Transverse colon (tissue), 4 donors: ENCODE results near the gene CHRD.

ENCODE experiments used
- CTCF ChIP-seq, 5 experiments: fragments of 200-600 bp in 3 of 5; fragments of 450-650 bp in 2 of 5; sonication (generic) in 3 of 5; IDR thresholded peaks; 1 replicate in 2 of 5; 2 replicates in 3 of 5; pipeline ENCODE4 v1.5.1; 2016 to 2017; ENCODE audit warnings: antibody characterized with exemption in 5 of 5, inconsistent platforms in 3 of 5, mild to moderate bottlenecking in 2 of 5, moderate library complexity in 1 of 5
- POLR2A ChIP-seq: fragments of 450-650 bp; IDR thresholded peaks from one replicate; pipeline ENCODE4 v1.6.1; 2016; ENCODE audit warnings: antibody characterized with exemption, mild to moderate bottlenecking, moderate library complexity
- POLR2AphosphoS5 ChIP-seq, 3 donors: sonication (generic); formaldehyde crosslinking; IDR thresholded peaks; one replicate each; pipeline ENCODE4 v1.6.1; 2016; ENCODE audit warnings: antibody characterized with exemption in 3 of 3

DNA sequence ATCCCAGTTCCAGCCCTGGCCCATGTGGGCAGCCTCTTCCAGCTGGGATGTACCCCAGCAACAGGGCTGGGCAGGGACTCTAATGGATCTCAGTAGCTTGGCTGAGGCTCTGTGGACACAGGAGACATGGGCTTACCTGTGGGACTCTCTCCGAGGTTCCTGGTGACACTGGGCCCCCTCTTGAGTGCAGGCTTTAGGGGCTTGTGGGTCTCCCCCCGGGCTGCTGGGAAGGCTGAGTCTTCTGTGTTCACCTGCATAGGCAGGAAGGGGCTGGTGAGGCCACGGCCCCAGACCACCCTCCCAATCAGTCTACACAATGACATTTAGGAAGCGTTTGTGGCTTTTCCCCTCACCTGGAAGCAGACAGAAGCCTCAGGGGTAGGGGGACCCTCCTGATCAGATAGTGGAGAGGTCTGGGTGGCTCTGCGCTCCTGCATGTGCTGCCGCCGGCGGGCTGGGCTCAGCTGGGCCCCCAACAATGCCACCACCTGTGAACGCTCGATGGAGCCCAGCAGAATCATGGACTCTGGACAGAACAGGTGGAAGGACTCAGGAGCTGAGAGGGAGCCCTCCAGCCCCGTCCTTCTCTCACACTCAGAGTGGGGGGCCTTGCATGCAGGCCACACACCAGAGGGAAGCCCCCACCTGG is 26.8 kb upstream of the CHRD start:
- TF ChIP-seq CTCF (IDR thresholded peaks at IDR 0.05) (no peak), POLR2A (no peak), POLR2AphosphoS5 (IDR thresholded peaks at IDR 0.05) (no peak)
